ENCODE measurements around the gene CAMK2D. TPM values are rescaled to one million over a fixed set of nuclear protein-coding genes. Genes with fewer than 3 reads are reported as not detected.

The CAMK2D gene
- total RNA-seq, 1 experiment from 2014 or later: 29.5 TPM

GRCh38 chr4:113502476-113502875 lies 259.1 kb downstream of the CAMK2D start:
- ChIA-PET POLR2A (no interaction called here), CTCF (no interaction called here)
- intact Hi-C loops (cut with micrococcal nuclease; ENCODE audit: unreplicated experiment): no loop called here
- H3K36me3 ChIP-seq (ENCODE audit: control insufficient read depth, insufficient read depth, low read length): peaks cover 5% of the 10 kb centered on the region
- H3K4me3 ChIP-seq (ENCODE audit: low read depth in 2 of 2, low read length in 2 of 2): no peak overlapping the region
- in situ Hi-C loops (cut with HindIII; ENCODE audit: low pct_unique_long_range_greater_than_20kb, low sequenced_read_pairs): no loop called here
- TF ChIP-seq CTCF (IDR thresholded peaks at IDR 0.05) (no peak), TCF7L2 (IDR thresholded peaks at IDR 0.05; ENCODE audit: low read depth, low read length) (no peak), SIN3A (IDR thresholded peaks at IDR 0.05; ENCODE audit: borderline replicate concordance, insufficient read depth, low read depth, low read length) (no peak), POLR2AphosphoS5 (IDR thresholded peaks at IDR 0.05; ENCODE audit: low read depth, low read length) (no peak), REST (IDR thresholded peaks at IDR 0.05; ENCODE audit: insufficient read depth in 1 of 2, low read depth in 2 of 2, low read length in 1 of 2) (no peak)
- BruUV-seq (replicated peaks): no TSS peak
- H3K27me3 ChIP-seq (ENCODE audit: control insufficient read depth, insufficient read depth, low read length): no peaks in the 10 kb centered on the region
- ATAC-seq: no peak
- DNase-seq (ENCODE audit: low read depth, low spot score): no peak
- no peak overlapping the region for H3K27ac ChIP-seq (ENCODE audit: low read length)
- no peaks in the 10 kb centered on the region for H3K4me1 ChIP-seq (ENCODE audit: control insufficient read depth, insufficient read depth, low read length)
- H3K9me3 ChIP-seq (ENCODE audit: control insufficient read depth, insufficient read depth, low read depth, low read length): no peaks in the 10 kb centered on the region

GRCh38 chr4:113500424-113500823 lies 261.1 kb downstream of the CAMK2D start:
- no peaks in the 10 kb centered on the region for H3K27me3 ChIP-seq (ENCODE audit: control insufficient read depth, insufficient read depth, low read length)
- no peaks in the 10 kb centered on the region for H3K4me1 ChIP-seq (ENCODE audit: control insufficient read depth, insufficient read depth, low read length)
- H3K9me3 ChIP-seq (ENCODE audit: control insufficient read depth, insufficient read depth, low read depth, low read length): no peaks in the 10 kb centered on the region
- in situ Hi-C loops (cut with HindIII; ENCODE audit: low pct_unique_long_range_greater_than_20kb, low sequenced_read_pairs) (no loop called here), intact Hi-C loops (cut with micrococcal nuclease; ENCODE audit: unreplicated experiment) (no loop called here)
- H3K27ac ChIP-seq (ENCODE audit: low read length): no peak overlapping the region
- peaks cover 5% of the 10 kb centered on the region for H3K36me3 ChIP-seq (ENCODE audit: control insufficient read depth, insufficient read depth, low read length)
- ATAC-seq (no peak), DNase-seq (ENCODE audit: low read depth, low spot score) (no peak)
- no TSS peak for BruUV-seq (replicated peaks)
- no peak overlapping the region for H3K4me3 ChIP-seq (ENCODE audit: low read depth in 2 of 2, low read length in 2 of 2)
- CTCF ChIA-PET: no interaction called here
- TF ChIP-seq REST (IDR thresholded peaks at IDR 0.05; ENCODE audit: insufficient read depth in 1 of 2, low read depth in 2 of 2, low read length in 1 of 2): no peak
- no peak for TF ChIP-seq TCF7L2 (IDR thresholded peaks at IDR 0.05; ENCODE audit: low read depth, low read length)
- no peak for TF ChIP-seq SIN3A (IDR thresholded peaks at IDR 0.05; ENCODE audit: borderline replicate concordance, insufficient read depth, low read depth, low read length)
- TF ChIP-seq POLR2AphosphoS5 (IDR thresholded peaks at IDR 0.05; ENCODE audit: low read depth, low read length): no peak
- no peak for TF ChIP-seq CTCF (IDR thresholded peaks at IDR 0.05)
- POLR2A ChIA-PET: no interaction called here
